KMS-11 (cell line): Measurements from ENCODE around the gene SELENOS.

Experiments used
- H2AFZ ChIP-seq: fragments of 200-600 bp; sonication (generic); 2 replicates; pipeline ENCODE4 v1.6.1; 2016; ENCODE audit warnings: antibody characterized with exemption, mixed run types, low read depth
- H3K27ac ChIP-seq: fragments of 200-600 bp; sonication (generic); 2 replicates; pipeline ENCODE4 v1.6.1; 2016; ENCODE audit warnings: mild to moderate bottlenecking, mixed run types
- H3K27me3 ChIP-seq: fragments of 200-600 bp; sonication (generic); 2 replicates; pipeline ENCODE4 v1.6.1; 2017; ENCODE audit warnings: mild to moderate bottlenecking, low read depth, mixed run types, moderate library complexity; ENCODE audit not compliant: insufficient read depth
- H3K36me3 ChIP-seq: fragments of 200-600 bp; sonication (generic); 2 replicates; pipeline ENCODE4 v1.6.1; 2017; ENCODE audit warnings: mild to moderate bottlenecking, mixed run types; ENCODE audit not compliant: insufficient read depth
- H3K4me1 ChIP-seq: fragments of 200-600 bp; sonication (generic); 2 replicates; pipeline ENCODE4 v1.6.1; 2016; ENCODE audit warnings: mild to moderate bottlenecking, low read depth, mixed run types; ENCODE audit not compliant: poor library complexity, severe bottlenecking
- H3K4me2 ChIP-seq: fragments of 200-600 bp; sonication (generic); 2 replicates; pipeline ENCODE4 v1.7.0; 2016; ENCODE audit warnings: mild to moderate bottlenecking, mixed run types
- H3K4me3 ChIP-seq: fragments of 200-600 bp; sonication (generic); IDR thresholded peaks from 2 replicates; pipeline ENCODE4 v1.6.1; 2017; ENCODE audit warnings: low read depth, low read length, mixed read lengths; ENCODE audit not compliant: insufficient read depth
- H3K79me2 ChIP-seq: fragments of 200-600 bp; sonication (generic); 2 replicates; pipeline ENCODE4 v1.6.1; 2016; ENCODE audit warnings: low read depth, mixed run types; ENCODE audit not compliant: insufficient read depth
- H3K9ac ChIP-seq: fragments of 200-600 bp; sonication (generic); 2 replicates; pipeline ENCODE4 v1.6.1; 2016; ENCODE audit warnings: mild to moderate bottlenecking, mixed run types
- H4K20me1 ChIP-seq: fragments of 200-600 bp; sonication (generic); 2 replicates; pipeline ENCODE4 v1.6.1; 2016; ENCODE audit warnings: mild to moderate bottlenecking, mixed run types; ENCODE audit not compliant: insufficient read depth
- TF ChIP-seq, protein P1 (sequence below): fragments of 200-600 bp; sonication (generic); conservative IDR thresholded peaks from 2 replicates; pipeline ENCODE4 v1.6.1; 2017; ENCODE audit warnings: low read depth, mild to moderate bottlenecking, antibody characterized with exemption, low read length, moderate library complexity, mixed read lengths

The SELENOS gene

DNA sequence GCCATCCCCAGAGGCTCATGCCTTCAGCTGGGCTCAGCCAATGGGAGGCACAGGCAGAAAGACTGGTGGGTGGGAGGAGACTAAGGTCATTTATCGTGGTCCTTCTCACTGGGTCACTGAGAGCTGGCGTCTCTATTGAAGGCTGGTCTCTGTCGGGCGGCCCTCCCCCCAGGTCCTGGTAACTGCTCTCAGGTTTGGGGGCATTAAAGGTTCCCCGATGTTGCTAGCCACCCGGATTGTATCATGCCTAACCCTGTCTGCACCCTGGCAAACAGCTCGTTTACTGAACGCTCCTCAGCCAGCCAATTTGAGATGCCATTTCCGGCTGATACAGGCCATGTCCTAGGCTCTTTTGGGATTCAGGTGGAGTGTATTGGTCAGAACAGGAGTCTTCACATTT lies 10.5 kb downstream of the SELENOS start:
- H3K4me3 ChIP-seq, result no peak overlapping the region
- H3K27me3 ChIP-seq, result no peaks in the 10 kb centered on the region
- no peak overlapping the region for H3K9ac ChIP-seq
- peaks cover 43% of the 10 kb centered on the region for H3K4me1 ChIP-seq
- H3K27ac ChIP-seq, result no peak overlapping the region
- H3K36me3 ChIP-seq, result peaks cover 8% of the 10 kb centered on the region; the same call in 1 of the 2 replicates
- no peaks in the 10 kb centered on the region for H3K79me2 ChIP-seq
- TF ChIP-seq, protein P1, sequence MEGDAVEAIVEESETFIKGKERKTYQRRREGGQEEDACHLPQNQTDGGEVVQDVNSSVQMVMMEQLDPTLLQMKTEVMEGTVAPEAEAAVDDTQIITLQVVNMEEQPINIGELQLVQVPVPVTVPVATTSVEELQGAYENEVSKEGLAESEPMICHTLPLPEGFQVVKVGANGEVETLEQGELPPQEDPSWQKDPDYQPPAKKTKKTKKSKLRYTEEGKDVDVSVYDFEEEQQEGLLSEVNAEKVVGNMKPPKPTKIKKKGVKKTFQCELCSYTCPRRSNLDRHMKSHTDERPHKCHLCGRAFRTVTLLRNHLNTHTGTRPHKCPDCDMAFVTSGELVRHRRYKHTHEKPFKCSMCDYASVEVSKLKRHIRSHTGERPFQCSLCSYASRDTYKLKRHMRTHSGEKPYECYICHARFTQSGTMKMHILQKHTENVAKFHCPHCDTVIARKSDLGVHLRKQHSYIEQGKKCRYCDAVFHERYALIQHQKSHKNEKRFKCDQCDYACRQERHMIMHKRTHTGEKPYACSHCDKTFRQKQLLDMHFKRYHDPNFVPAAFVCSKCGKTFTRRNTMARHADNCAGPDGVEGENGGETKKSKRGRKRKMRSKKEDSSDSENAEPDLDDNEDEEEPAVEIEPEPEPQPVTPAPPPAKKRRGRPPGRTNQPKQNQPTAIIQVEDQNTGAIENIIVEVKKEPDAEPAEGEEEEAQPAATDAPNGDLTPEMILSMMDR, result no peak
- no peak overlapping the region for H3K4me2 ChIP-seq
- no peaks in the 10 kb centered on the region for H4K20me1 ChIP-seq
- no peak overlapping the region for H2AFZ ChIP-seq

DNA sequence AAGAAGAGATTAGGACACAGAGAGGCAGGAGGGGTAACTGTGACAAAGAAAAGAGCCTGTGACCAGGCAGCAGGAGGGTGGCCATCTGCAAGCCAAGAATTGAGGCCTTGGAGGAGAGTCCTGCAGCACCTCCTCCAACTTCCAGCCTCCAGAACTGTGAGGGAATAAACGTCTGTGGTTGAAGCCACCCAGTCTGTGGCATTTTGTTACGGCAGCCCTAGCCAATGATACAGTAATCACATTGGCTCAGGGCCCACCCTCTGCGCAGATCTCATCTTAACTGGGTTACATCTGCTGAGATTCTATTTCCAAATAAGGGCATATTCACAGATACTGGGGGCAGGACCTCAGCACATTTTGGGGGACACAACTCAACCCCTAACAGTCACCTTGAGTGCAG lies 11.3 kb downstream of the SELENOS start:
- H3K27me3 ChIP-seq, result no peaks in the 10 kb centered on the region
- H3K36me3 ChIP-seq, result 0 out of 2 replicates have a peak, but pooled peaks cover 2% of the 10 kb centered on the region
- H4K20me1 ChIP-seq, result no peaks in the 10 kb centered on the region
- TF ChIP-seq, protein P1, result no peak
- H3K4me2 ChIP-seq, result peak overlapping the region; percentile 59; the same call in 1 of the 2 replicates
- peak overlapping the region; percentile 78 for H3K27ac ChIP-seq
- peaks cover 43% of the 10 kb centered on the region for H3K4me1 ChIP-seq
- H3K9ac ChIP-seq, result no peak overlapping the region; the same call in 1 of the 2 replicates
- H2AFZ ChIP-seq, result no peak overlapping the region
- no peaks in the 10 kb centered on the region for H3K79me2 ChIP-seq
- no peak overlapping the region for H3K4me3 ChIP-seq

DNA sequence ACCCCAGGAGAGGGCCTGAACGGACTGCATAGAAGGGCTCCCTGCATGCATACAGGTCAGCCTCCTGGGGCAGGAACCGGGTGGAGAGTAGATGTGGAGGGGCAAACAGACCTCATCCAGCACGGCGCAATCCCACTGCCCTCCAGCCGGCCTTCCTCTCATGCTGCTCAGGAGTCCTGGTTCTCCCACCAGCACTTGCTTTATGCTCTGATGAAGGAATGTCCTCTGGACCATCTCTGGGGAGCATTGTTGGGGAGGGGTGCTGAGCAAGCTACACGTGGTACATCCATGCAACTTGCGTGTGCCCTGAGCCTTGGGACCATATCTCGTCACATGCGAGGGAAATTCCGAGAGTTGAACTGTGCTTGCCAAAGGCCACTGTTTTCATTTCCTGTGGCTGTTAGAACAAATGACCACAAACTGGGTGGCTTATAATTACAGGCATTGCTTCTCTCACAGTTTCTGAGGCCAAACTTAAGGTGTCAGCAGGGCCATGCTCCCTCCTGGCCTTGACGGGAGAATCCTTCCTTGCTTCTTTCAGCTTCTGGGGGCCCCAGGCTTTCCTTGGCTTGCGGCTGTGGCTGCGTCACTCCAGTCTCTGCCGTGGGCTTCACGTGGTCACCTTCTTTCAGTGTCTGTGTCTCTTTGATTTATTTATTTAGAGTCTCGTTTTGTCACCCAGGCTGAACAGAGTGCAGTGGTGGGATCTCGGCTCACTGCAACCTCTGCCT lies 12.2 kb downstream of the SELENOS start:
- Histone ChIP-seq H3K79me2 (no peaks in the 10 kb centered on the region), H3K4me2 (peak overlapping the region; percentile 59), H3K4me3 (no peak overlapping the region), H2AFZ (peak overlapping the region; percentile 51; the same call in 1 of the 2 replicates), H3K27me3 (no peaks in the 10 kb centered on the region), H3K36me3 (no peaks in the 10 kb centered on the region), H3K27ac (peak overlapping the region; percentile 78), H3K4me1 (peaks cover 44% of the 10 kb centered on the region), H3K9ac (peak overlapping the region; percentile 39; the same call in 1 of the 2 replicates), H4K20me1 (no peaks in the 10 kb centered on the region)
- TF ChIP-seq, protein P1, result no peak

DNA sequence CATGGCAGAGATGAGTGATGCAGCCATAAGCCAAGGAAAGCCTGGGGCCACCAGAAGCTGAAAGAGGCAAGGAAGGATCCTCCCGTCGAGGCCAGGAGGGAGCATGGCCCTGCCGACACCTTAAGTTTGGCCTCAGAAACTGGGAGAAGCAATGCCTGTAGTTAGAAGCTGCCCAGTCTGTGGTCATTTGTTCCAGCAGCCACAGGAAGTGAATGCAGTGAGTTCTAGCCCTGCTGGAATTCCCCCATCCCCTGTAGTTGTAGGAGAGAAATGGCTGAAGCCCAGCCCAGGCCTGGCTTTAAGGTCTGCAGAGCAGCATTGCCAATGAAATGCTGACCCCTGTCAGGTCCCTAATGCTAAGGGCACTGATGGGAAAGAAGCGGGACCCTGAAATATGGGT lies 13.3 kb downstream of the SELENOS start:
- no peak overlapping the region for H3K9ac ChIP-seq
- H3K27ac ChIP-seq, result peak overlapping the region; percentile 78; the same call in 1 of the 2 replicates
- H3K79me2 ChIP-seq, result no peaks in the 10 kb centered on the region
- no peak overlapping the region for H2AFZ ChIP-seq
- H4K20me1 ChIP-seq, result no peaks in the 10 kb centered on the region
- H3K4me2 ChIP-seq, result peak overlapping the region; percentile 59; the same call in 1 of the 2 replicates
- no peaks in the 10 kb centered on the region for H3K36me3 ChIP-seq
- TF ChIP-seq, protein P1, result no peak
- H3K4me3 ChIP-seq, result no peak overlapping the region
- no peaks in the 10 kb centered on the region for H3K27me3 ChIP-seq
- peaks cover 51% of the 10 kb centered on the region for H3K4me1 ChIP-seq
